Lower leg skin (tissue), 4 donors: Measurements from ENCODE around the gene ASPG. TPM values are rescaled to one million over a fixed set of nuclear protein-coding genes. Genes with fewer than 3 reads are reported as not detected.

Experiments used
- DNase-seq, 2 donors: peaks; one replicate each; pipeline ENCODE4 v3.0.0-alpha.2; 2019; ENCODE audit warnings: low spot score in 2 of 2
- H3K4me3 ChIP-seq: fragments of 200-600 bp; sonication (generic); 2 replicates; pipeline ENCODE4 v1.5.1; 2017; ENCODE audit warnings: mild to moderate bottlenecking, low read depth; ENCODE audit not compliant: poor library complexity, severe bottlenecking
- CTCF ChIP-seq, 3 donors: fragments of 450-650 bp; IDR thresholded peaks; one replicate each; pipeline ENCODE4 v1.5.1; 2016; ENCODE audit warnings: antibody characterized with exemption in 3 of 3, mild to moderate bottlenecking in 3 of 3, moderate library complexity in 2 of 3
- POLR2A ChIP-seq, 2 donors: fragments of 450-650 bp; IDR thresholded peaks; one replicate each; pipeline ENCODE4 v1.6.1; 2016 to 2017; ENCODE audit warnings: antibody characterized with exemption in 2 of 2, mild to moderate bottlenecking in 1 of 2, moderate library complexity in 1 of 2
- WGBS, 2 donors: methylation state at CpG; one replicate each; pipeline ENCODE4 v1.1.5; 2018; 5-methylcytosine and 5-hydroxymethylcytosine counted together
- intact Hi-C: fragments of 100-400 bp; cut with DNase I; formaldehyde crosslinking; loops from one replicate; pipeline ENCODE4 v1.15.0; 2023; ENCODE audit warnings: low total_unique reads
- total RNA-seq, 4 donors: library from RNA; depleted of rRNA; stranded (reverse); fragments of >200 nt; gene quantifications; one replicate each; pipeline ENCODE4 v1.1.0, GENCODE V29; 2016

ASPG gene
- total RNA-seq, 4 donors from 2014 or later, result 12.1 to 56.6 (median 25.4) TPM

DNA sequence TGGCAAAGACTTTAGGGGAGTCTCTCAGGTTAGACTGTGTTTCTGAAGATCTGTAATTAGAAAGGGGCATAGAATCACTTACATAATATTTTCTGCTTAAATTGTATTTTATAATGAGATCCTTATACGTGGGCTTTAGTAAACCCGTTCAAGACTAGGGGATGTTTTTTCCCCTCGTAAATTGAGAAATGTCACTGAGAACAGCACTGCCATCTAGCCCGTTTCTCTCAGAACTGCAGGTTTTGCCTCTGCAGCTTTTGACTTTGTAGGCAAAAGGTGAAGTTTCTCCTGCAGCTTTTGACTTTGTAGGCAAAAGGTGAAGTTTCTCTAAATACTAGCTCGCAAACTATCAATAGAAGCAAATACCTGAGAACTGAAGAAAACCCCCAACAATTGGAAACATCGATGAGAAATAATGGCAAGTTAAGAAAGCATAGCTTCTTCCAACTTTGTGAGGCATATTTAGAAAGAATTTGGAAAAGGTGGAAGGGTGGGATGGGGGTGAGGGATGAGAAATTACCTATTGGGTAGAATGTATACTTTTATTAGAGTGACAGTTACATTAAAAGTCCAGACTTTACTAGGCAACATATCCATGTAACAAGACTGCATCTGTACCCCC lies 9.9 kb upstream of the ASPG start:
- intact Hi-C loops, result loop anchor here (5.0 kb wide), 1 partner anchor 57 kb away; no protein-coding TSS in a partner anchor
- no peak for DNase-seq
- H3K4me3 ChIP-seq, result no peak overlapping the region
- TF ChIP-seq POLR2A (IDR thresholded peaks at IDR 0.05) (no peak), CTCF (IDR thresholded peaks at IDR 0.05) (no peak)
- WGBS, 2 donors, result 33% methylated on average over 6 of the region's 6 CpGs

DNA sequence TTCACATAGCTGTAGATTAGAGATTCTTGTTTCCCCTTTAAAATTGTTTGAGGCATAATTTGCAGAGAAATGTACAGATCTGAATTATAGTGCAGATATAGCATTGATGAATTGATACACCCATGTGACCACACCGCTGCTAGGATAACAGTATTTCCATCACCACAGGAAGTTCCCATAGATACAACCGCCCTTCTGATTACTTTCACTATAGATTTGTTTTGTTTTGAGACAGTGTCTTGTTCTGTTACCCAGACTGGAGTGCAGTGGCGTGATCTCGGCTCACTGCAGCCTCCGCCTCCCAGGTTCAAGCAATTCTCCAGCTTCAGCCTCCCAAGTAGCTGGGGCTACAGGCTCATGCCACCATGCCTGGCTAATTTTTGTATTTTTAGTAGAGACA lies 8.8 kb upstream of the ASPG start:
- H3K4me3 ChIP-seq, result no peak overlapping the region
- DNase-seq, result no peak
- intact Hi-C loops, result loop anchor here (5.0 kb wide), 1 partner anchor 56 kb away; no protein-coding TSS in a partner anchor
- TF ChIP-seq POLR2A (IDR thresholded peaks at IDR 0.05), result no peak
- WGBS, 2 donors, result 65 to 76% methylated on average over 5 of the region's 5 CpGs

DNA sequence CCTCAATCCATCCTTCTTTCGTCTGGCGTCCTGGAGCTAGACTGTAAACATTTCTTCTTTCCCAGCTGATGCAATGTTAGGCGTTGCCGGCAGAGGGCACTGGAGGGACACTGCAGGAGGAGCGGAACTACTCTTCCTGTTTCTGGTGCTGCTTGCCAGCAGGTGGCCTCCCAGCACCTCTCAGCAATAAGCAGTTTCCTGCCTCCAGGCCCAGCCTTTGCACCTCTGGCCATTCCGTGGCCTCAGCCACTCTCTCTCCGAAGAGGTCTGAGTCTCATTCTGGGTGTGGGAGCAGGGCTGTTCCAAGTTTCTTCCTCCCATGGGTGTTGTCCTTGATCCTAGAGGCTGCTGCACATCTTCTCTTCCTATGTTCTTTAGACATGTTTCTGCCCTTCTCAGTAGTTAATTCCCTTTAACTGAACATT lies 7.5 kb upstream of the ASPG start:
- H3K4me3 ChIP-seq, result no peak overlapping the region
- DNase-seq, result peak; percentile 83 to 97
- no peak for TF ChIP-seq POLR2A (IDR thresholded peaks at IDR 0.05)
- peak in 2 of 3 donors; percentile 90 to 96 for TF ChIP-seq CTCF (IDR thresholded peaks at IDR 0.05)
- intact Hi-C loops, result loop anchor here (5.0 kb wide), 1 partner anchor 54 kb away; no protein-coding TSS in a partner anchor
- WGBS, 2 donors, result 0 to 2% methylated on average over 7 of the region's 7 CpGs

DNA sequence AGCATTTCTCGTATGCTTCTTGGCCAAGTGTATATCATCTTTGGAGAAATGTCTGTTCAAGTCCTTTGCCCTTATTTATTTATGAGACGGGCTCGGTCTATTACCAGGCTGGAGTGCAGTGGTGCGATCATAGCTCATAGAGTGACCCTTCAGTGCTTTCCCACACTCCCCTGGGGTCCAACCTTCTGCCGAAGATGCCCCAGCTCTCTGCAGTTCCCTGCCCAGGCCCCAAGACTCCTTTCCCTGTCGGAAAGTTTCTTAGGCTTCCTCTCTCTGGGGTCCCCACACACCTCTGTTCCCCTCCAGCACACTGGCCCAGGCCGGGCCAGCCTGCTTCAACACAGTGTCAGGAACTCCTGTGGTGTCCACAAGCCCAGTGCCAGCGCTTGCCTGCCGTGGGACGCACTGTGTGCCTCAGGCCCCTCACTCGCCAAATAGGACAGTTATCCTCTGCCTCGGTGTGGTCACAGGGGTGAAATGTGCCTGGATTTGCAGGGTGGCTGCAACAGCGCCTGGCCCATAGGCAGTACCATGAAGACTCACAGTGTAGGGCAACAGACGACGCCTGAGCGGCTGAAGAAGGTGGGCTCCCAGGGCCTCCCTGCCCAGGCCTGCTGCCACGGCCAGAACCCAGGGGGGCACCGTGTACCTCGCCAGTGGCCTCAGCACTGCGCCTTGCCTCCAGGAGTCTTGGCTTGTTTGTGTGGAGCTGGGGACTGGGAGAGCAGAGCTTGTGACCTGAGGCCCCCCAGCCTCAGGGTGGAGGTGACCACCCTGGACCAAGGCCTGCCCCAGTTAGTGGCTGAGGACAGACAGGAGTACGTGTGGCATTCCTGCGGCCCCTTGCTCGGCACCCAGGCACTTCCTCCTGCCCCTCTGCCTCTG lies 4.9 kb upstream of the ASPG start:
- no peak for TF ChIP-seq POLR2A (IDR thresholded peaks at IDR 0.05)
- no peak for TF ChIP-seq CTCF (IDR thresholded peaks at IDR 0.05)
- intact Hi-C loops, result loop anchor here (10.0 kb wide), 1 partner anchor 564 kb away; no protein-coding TSS in a partner anchor
- no peak overlapping the region for H3K4me3 ChIP-seq
- DNase-seq, result no peak
- 91 to 92% methylated on average over 20 to 23 of the region's 23 CpGs for WGBS, 2 donors

GRCh38 chr14:104081261-104081835 lies 4.2 kb upstream of the ASPG start:
- no peak for DNase-seq
- no peak overlapping the region for H3K4me3 ChIP-seq
- intact Hi-C loops, result loop anchor here (10.0 kb wide), 1 partner anchor 563 kb away; no protein-coding TSS in a partner anchor
- WGBS, 2 donors, result 82 to 88% methylated on average over 17 of the region's 17 CpGs
- no peak for TF ChIP-seq POLR2A (IDR thresholded peaks at IDR 0.05)

GRCh38 chr14:104081951-104082464 lies 3.5 kb upstream of the ASPG start:
- 81 to 92% methylated on average over 15 of the region's 15 CpGs for WGBS, 2 donors
- H3K4me3 ChIP-seq, result no peak overlapping the region
- TF ChIP-seq POLR2A (IDR thresholded peaks at IDR 0.05), result no peak
- TF ChIP-seq CTCF (IDR thresholded peaks at IDR 0.05), result no peak
- intact Hi-C loops, result loop anchor here (10.0 kb wide), 1 partner anchor 563 kb away; no protein-coding TSS in a partner anchor
- DNase-seq, result no peak
